Lung microvascular endothelial cell (primary cell): ENCODE measurements around the gene SPG7. TPM values are rescaled to one million over a fixed set of nuclear protein-coding genes. Genes with fewer than 3 reads are reported as not detected.
"Not testable (repeated sequence)": the region's sequence is repeated elsewhere in the genome, so short reads cannot be mapped to it uniquely, and the experiment has no call there.

Experiments
- DNase-seq, 2 donors: peaks; one replicate each; pipeline versions ENCODE4 v3.0.0 to v3.0.0-alpha.2; 2010; ENCODE audit warnings: low read depth in 2 of 2
- total RNA-seq: library from RNA; depleted of rRNA; stranded (reverse); fragments of >200 nt; gene quantifications from 2 replicates; pipeline ENCODE4 v1.2.1, GENCODE V29; 2014

SPG7 gene
- total RNA-seq: 75.8 and 94.6 TPM in 2 replicates

DNA sequence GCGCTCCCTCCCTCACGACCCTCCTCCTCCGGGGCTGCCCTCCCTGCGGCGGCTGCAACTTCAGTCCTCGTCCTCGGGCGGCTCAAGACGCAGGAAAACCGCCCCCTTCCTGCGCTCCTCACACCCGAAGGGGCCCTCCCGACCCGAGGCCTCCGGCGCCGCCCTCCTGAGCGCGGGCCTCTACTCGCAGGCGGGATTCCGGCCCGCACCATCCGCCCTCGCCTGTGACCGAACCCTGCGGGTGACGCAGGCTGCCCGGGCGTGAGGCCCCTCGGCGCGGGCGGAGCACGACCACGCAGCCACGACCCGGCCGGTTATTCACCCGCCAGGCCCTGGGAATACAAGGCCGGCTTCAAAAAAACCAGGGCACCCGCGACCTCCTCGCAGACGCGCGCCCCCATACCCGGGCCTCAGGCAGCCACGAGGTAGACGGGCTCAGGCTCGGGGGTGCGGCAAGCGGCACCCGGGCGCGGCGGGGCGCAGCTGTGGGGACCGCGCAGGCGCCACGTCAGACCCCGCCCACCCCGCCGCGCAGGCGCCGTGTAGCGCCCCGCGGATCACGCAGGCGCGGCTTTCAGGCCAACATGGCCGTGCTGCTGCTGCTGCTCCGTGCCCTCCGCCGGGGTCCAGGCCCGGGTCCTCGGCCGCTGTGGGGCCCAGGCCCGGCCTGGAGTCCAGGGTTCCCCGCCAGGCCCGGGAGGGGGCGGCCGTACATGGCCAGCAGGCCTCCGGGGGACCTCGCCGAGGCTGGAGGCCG is at the start of gene SPG7:
SPG7 (plus strand) TSS at position 570 of the 757 bp plus-strand sequence; CDS start at position 585, 15 bp downstream.
- DNase-seq: peak; percentile 91 to 92

DNA sequence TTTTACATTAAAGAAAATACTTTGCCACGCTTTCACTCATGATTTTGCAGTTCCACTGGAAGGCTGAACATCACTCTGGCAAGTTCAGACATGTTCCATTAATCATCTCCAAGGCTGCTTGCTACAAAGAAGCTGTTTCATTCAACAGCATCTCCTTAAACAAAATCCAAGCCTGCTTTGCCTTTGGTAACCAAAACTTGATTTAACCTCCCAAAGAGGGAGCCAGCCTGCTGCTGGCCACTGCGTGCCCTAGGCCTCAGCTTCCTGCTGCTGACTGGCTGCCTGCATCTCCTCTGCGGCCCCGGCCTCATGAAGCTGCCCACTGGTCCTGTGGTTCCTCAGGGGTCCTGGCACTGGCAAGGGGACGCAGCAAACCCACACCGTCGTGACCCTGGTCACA is 49.7 kb upstream of the SPG7 start:
- no peak for DNase-seq

GRCh38 chr16:89458967-89459366 is 49.2 kb upstream of the SPG7 start:
- DNase-seq: no peak

GRCh38 chr16:89460556-89460955 is 47.6 kb upstream of the SPG7 start:
- DNase-seq: no peak

- not testable (repeated sequence) for DNase-seq
These were observed 46.3 kb upstream of the SPG7 start for GRCh38 chr16:89461890-89462289.

- DNase-seq: not testable (repeated sequence)
These were observed 45.6 kb upstream of the SPG7 start for GRCh38 chr16:89462639-89463038.

DNA sequence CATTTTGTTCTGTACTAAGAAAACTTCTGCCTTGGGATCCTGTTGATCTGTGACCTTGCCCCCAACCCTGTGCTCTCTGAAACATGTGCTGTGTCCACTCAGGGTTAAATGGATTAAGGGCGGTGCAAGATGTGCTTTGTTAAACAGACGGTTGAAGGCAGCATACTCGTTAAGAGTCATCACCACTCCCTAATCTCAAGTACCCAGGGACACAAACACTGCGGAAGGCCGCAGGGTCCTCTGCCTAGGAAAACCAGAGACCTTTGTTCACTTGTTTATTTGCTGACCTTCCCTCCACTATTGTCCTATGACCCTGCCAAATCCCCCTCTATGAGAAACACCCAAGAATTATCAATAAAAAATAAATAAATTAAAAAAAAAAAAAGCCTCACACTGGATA is 44.9 kb upstream of the SPG7 start:
- DNase-seq: not testable (repeated sequence)

DNA sequence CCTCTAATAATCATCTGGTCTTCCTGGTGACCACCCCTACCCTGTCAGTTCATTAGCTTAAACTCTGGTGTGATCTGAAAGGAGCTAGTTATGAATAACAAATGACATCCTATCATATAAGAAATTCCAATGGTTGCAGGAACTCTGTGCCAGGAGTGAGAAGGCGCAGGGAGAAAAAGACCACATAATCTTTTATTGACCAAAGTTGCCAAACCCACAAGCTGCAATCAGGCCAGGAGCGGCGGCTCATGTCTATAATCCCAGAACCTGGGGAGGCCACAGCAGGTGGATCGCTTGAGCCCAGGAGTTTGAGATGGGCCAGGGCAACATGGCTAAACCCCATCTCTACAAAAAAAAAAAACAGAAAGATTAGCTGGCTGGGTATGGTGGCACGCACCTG is 41.3 kb upstream of the SPG7 start:
- DNase-seq: no peak

- no peak for DNase-seq
These were observed 40.8 kb upstream of the SPG7 start for GRCh38 chr16:89467382-89467781.

GRCh38 chr16:89472711-89473075 is 35.5 kb upstream of the SPG7 start:
- no peak for DNase-seq

GRCh38 chr16:89473136-89473712 is 35.0 kb upstream of the SPG7 start:
- DNase-seq: no peak

GRCh38 chr16:89473791-89474414 is 34.3 kb upstream of the SPG7 start:
- DNase-seq: no peak

GRCh38 chr16:89475144-89475543 is 33.1 kb upstream of the SPG7 start:
- DNase-seq: no peak

DNA sequence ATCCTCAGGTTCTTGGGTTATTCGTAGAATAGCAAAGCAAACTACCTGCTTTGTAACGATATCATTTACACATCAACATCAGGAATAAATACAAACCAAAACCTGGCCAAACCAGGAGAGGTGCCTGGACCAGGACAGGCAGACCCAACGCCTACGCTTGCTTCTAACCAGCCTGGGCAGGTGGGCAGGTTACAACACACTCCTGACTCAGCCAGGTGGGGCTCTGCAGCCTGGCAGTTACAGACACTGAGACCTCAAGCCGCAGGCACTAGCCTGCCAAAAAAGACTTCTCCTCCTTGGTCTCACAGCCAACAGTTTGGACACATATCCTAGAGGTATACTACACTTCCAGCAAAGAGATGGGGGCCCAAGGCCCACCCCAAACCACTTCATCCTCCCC is 31.8 kb upstream of the SPG7 start:
- no peak for DNase-seq

DNA sequence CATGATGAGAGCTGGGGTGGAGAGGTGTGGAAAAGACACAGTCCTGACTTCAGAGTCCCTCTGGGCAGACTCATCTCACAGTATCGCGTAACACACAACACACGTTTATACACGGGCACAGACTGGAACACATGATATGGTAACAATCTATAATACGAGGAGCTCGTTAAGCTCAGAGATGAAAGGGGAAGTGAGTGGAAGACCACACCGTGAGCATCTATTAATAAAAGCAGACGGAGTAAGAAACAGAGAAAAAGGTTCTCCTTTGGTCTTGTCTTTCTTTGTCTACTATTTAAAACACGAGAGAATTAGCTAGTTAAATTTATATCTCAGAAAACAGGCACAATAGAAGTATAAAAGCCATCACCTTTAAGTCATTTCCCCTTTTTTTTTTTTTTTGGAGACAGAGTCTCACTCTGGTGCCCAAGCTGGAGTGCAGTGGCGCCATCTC is 31.4 kb upstream of the SPG7 start:
- no peak for DNase-seq

- no peak for DNase-seq
These were observed 29.5 kb upstream of the SPG7 start for GRCh38 chr16:89478576-89479221.

GRCh38 chr16:89481356-89481955 is 26.7 kb upstream of the SPG7 start:
- no peak for DNase-seq

- no peak for DNase-seq
These were observed 25.9 kb upstream of the SPG7 start for GRCh38 chr16:89482150-89482816.

DNA sequence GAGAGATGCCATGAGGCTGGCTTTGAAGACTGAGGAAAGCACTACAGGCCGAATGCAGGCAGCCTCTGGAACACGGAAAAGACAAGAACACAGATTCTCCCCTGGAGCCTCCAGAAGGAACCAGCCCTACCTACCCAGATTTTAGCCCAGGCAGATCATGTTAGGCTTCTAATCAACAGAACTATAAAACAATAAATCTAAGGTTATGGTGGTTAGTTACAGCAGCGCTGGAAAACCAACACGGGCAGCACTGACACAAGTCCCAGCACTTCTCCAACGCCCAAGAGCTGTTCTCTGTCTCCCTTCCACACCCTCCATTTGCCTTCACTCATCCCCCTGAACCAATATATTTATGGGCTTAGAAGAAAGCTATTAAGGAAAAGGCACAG is 25.4 kb upstream of the SPG7 start:
- DNase-seq: no peak

- no peak for DNase-seq
These were observed 24.1 kb upstream of the SPG7 start for GRCh38 chr16:89484041-89484501.
